Measurements from ENCODE around the gene RAD51B.

DNA sequence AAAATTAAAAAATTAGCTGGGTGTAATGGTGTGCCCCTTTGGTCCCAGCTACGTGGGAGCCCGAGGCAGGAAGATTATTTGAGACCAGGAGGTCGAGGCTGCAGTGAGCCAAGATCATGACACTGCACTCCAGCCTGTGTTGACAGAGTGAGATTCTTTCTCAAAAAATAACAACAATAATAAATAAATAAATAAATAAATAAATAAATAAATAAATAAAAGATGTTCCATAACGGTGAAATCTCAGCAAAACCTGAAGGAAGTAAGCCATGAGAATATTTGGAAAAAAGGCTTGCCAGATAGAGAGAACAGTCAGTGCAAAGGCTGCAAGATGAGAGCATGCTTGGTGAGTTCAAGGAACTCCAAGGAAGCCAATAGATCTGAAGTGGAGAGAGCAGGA is 176.7 kb downstream of the RAD51B start:
- TF ChIP-seq, protein P1, sequence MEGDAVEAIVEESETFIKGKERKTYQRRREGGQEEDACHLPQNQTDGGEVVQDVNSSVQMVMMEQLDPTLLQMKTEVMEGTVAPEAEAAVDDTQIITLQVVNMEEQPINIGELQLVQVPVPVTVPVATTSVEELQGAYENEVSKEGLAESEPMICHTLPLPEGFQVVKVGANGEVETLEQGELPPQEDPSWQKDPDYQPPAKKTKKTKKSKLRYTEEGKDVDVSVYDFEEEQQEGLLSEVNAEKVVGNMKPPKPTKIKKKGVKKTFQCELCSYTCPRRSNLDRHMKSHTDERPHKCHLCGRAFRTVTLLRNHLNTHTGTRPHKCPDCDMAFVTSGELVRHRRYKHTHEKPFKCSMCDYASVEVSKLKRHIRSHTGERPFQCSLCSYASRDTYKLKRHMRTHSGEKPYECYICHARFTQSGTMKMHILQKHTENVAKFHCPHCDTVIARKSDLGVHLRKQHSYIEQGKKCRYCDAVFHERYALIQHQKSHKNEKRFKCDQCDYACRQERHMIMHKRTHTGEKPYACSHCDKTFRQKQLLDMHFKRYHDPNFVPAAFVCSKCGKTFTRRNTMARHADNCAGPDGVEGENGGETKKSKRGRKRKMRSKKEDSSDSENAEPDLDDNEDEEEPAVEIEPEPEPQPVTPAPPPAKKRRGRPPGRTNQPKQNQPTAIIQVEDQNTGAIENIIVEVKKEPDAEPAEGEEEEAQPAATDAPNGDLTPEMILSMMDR (IDR thresholded peaks at IDR 0.05), result no peak
- no peak for TF ChIP-seq POLR2A (IDR thresholded peaks at IDR 0.05)
